Measurements from ENCODE around the gene MPEG1. TPM values are rescaled to one million over a fixed set of nuclear protein-coding genes. Genes with fewer than 3 reads are reported as not detected.

Gene MPEG1
- polyA plus RNA-seq, 2 of the 4 experiments (the other 2 are of a cell fraction) = not detected

- no peak for DNase-seq (ENCODE audit: low read depth in 1 of 2, low spot score in 1 of 2)
- no peak for FAIRE-seq
- no peak for ATAC-seq
- H3K4me1 ChIP-seq = no peaks in the 10 kb centered on the region
- H3K4me3 ChIP-seq = no peak overlapping the region
- H3K27ac ChIP-seq = no peak overlapping the region
- ChIA-PET CTCF (interaction anchor here (0.7 to 12.3 kb wide), 4 partner anchors 9 to 35 kb away, joined by 3 to 161 read pairs (median 4); partner anchors contain the start of gene DTX4), POLR2A (no interaction called here)
- no peaks in the 10 kb centered on the region for H3K9me3 ChIP-seq
- no peak for TF ChIP-seq RNF2 (IDR thresholded peaks at IDR 0.05; ENCODE audit: borderline replicate concordance, low read depth)
- H3K4me2 ChIP-seq = no peak overlapping the region
- 48% methylated on average over 2 of the region's 2 CpGs for WGBS (ENCODE audit: missing lambda C conversion rate)
These were observed 3.8 kb downstream of the MPEG1 start for GRCh38 chr11:59208956-59209355.

- 3% methylated on average over 5 of the region's 5 CpGs for WGBS (ENCODE audit: missing lambda C conversion rate)
- H3K4me3 ChIP-seq = no peak overlapping the region
These were observed 4.7 kb downstream of the MPEG1 start for GRCh38 chr11:59207988-59208451.

GRCh38 chr11:59206635-59207034, 6.1 kb downstream of the MPEG1 start:
- CTCF ChIA-PET = interaction anchor here (1.0 to 12.3 kb wide), 7 partner anchors 14 to 470 kb away, joined by 4 to 161 read pairs (median 11); partner anchors contain the start of gene DTX4
- POLR2A ChIA-PET = no interaction called here
- Histone ChIP-seq H3K4me2 (no peak overlapping the region), H3K4me1 (no peaks in the 10 kb centered on the region), H3K4me3 (no peak overlapping the region), H3K27ac (no peak overlapping the region), H3K9me3 (no peaks in the 10 kb centered on the region)
- no peak for FAIRE-seq
- ATAC-seq = peak; percentile 78 to 93
- 37% methylated on average over 4 of the region's 4 CpGs for WGBS (ENCODE audit: missing lambda C conversion rate)
- TF ChIP-seq NFE2L2 (conservative IDR thresholded peaks at IDR 0.05; ENCODE audit: low read length) (no peak), CHD4 (IDR thresholded peaks at IDR 0.05; ENCODE audit: borderline replicate concordance) (no peak), ESRRA (IDR thresholded peaks at IDR 0.05; ENCODE audit: borderline replicate concordance, low read length) (no peak), SMC3 (IDR thresholded peaks at IDR 0.05) (0 out of 3 replicates have a peak, but pooled peaks have one; percentile 28), TFCP2L1 (CRISPR knock-in tag; IDR thresholded peaks at IDR 0.05) (no peak), CEBPB (IDR thresholded peaks at IDR 0.05) (no peak), REST (IDR thresholded peaks at IDR 0.05) (no peak), CTCF (IDR thresholded peaks at IDR 0.05) (peak; percentile 37; the same call in 2 of the 3 replicates), RAD21 (conservative IDR thresholded peaks at IDR 0.05 in 1 of 2, IDR thresholded peaks at IDR 0.05 in 1 of 2) (peak in 1 of 2 experiments; percentile 37; a peak in 3 of 5 replicates)
- DNase-seq (ENCODE audit: low read depth in 1 of 2, low spot score in 1 of 2) = peak; percentile 48 to 50

More at GRCh38 chr11:59207988-59208451, 4.7 kb downstream of the MPEG1 start:
- no peaks in the 10 kb centered on the region for H3K9me3 ChIP-seq
- ChIA-PET CTCF (interaction anchor here (0.9 to 12.3 kb wide), 4 partner anchors 14 to 34 kb away, joined by 3 to 161 read pairs (median 10); partner anchors contain the start of gene DTX4), POLR2A (no interaction called here)
- TF ChIP-seq ZNF302 (CRISPR knock-in tag; IDR thresholded peaks at IDR 0.05) (no peak), CTCF (IDR thresholded peaks at IDR 0.05) (peak; percentile 68), CHD4 (IDR thresholded peaks at IDR 0.05; ENCODE audit: borderline replicate concordance) (no peak), RAD21 (conservative IDR thresholded peaks at IDR 0.05 in 1 of 2, IDR thresholded peaks at IDR 0.05 in 1 of 2) (peak; percentile 64 to 70), SMC3 (IDR thresholded peaks at IDR 0.05) (peak; percentile 68; the same call in 2 of the 3 replicates)
- DNase-seq (ENCODE audit: low read depth in 1 of 2, low spot score in 1 of 2) = peak; percentile 17 to 65
- no peak overlapping the region for H3K27ac ChIP-seq
- H3K4me1 ChIP-seq = no peaks in the 10 kb centered on the region
- FAIRE-seq = no peak
- no peak overlapping the region for H3K4me2 ChIP-seq
- peak; percentile 62 to 75; a peak in 5 of 6 replicates for ATAC-seq
